MM.1S (cell line): ENCODE results near the gene OXLD1.

Experiments
- DNase-seq: peaks from one replicate; pipeline ENCODE4 v3.0.0-alpha.2; 2015
- H2AFZ ChIP-seq: fragments of 300-600 bp; sonication (generic); 2 replicates; pipeline ENCODE4 v1.6.0; 2016; ENCODE audit warnings: antibody characterized with exemption, low read length
- H3F3A ChIP-seq: fragments of 300-600 bp; sonication (generic); 2 replicates; pipeline ENCODE4 v1.6.1; 2016; ENCODE audit warnings: mild to moderate bottlenecking, antibody characterized with exemption, low read length, moderate library complexity, mixed read lengths; ENCODE audit not compliant: insufficient read depth
- H3K27ac ChIP-seq: fragments of 300-600 bp; sonication (generic); 2 replicates; pipeline ENCODE4 v1.5.1; 2016; ENCODE audit warnings: mild to moderate bottlenecking, low read length
- H3K27me3 ChIP-seq: fragments of 300-600 bp; sonication (generic); replicated peaks from 2 replicates; pipeline ENCODE4 v1.6.0; 2016; ENCODE audit warnings: low read length; ENCODE audit not compliant: insufficient read depth
- H3K36me3 ChIP-seq: fragments of 300-600 bp; sonication (generic); replicated peaks from 2 replicates; pipeline ENCODE4 v1.6.1; 2016; ENCODE audit warnings: mild to moderate bottlenecking, low read length, mixed read lengths; ENCODE audit not compliant: insufficient read depth
- H3K4me1 ChIP-seq: fragments of 300-600 bp; sonication (generic); 2 replicates; pipeline ENCODE4 v1.6.1; 2016; ENCODE audit warnings: low read length, mixed read lengths
- H3K4me2 ChIP-seq: fragments of 300-600 bp; sonication (generic); 2 replicates; pipeline ENCODE4 v1.6.0; 2016; ENCODE audit warnings: low read depth, low read length
- H3K4me3 ChIP-seq: fragments of 300-600 bp; sonication (generic); 2 replicates; pipeline ENCODE4 v1.5.1; 2016; ENCODE audit warnings: low read length, mixed read lengths
- H3K79me2 ChIP-seq: fragments of 300-600 bp; sonication (generic); 2 replicates; pipeline ENCODE4 v1.6.1; 2016; ENCODE audit warnings: mixed run types, low read length, mixed read lengths
- H3K9ac ChIP-seq: fragments of 300-600 bp; sonication (generic); 2 replicates; pipeline ENCODE4 v1.6.1; 2016; ENCODE audit warnings: low read length, mixed read lengths
- H3K9me2 ChIP-seq: fragments of 300-600 bp; sonication (generic); replicated peaks from 2 replicates; pipeline ENCODE4 v1.6.1; 2016; ENCODE audit warnings: mild to moderate bottlenecking, low read length, mixed read lengths; ENCODE audit not compliant: insufficient read depth
- H3K9me3 ChIP-seq: fragments of 300-600 bp; sonication (generic); replicated peaks from 2 replicates; pipeline ENCODE4 v1.6.1; 2016; ENCODE audit warnings: mild to moderate bottlenecking, low read length, mixed read lengths; ENCODE audit not compliant: insufficient read depth
- H4K20me1 ChIP-seq: fragments of 300-600 bp; sonication (generic); 2 replicates; pipeline ENCODE4 v1.6.1; 2016; ENCODE audit warnings: mild to moderate bottlenecking, low read length, moderate library complexity, mixed read lengths; ENCODE audit not compliant: insufficient read depth
- CTCF ChIP-seq: fragments of 300-600 bp; sonication (generic); IDR thresholded peaks from 2 replicates; pipeline ENCODE4 v1.5.1; 2016; ENCODE audit warnings: antibody characterized with exemption, low read length, mixed read lengths
- EZH2 ChIP-seq: fragments of 300-600 bp; sonication (generic); optimal IDR thresholded peaks from 2 replicates; pipeline ENCODE3; 2017; ENCODE audit warnings: low read depth, mild to moderate bottlenecking, antibody characterized with exemption, low read length, mixed read lengths
- EZH2phosphoT487 ChIP-seq: fragments of 300-600 bp; sonication (generic); IDR thresholded peaks from 2 replicates; pipeline ENCODE4 v1.6.1; 2018; ENCODE audit warnings: antibody characterized with exemption, low read length

The OXLD1 gene

DNA sequence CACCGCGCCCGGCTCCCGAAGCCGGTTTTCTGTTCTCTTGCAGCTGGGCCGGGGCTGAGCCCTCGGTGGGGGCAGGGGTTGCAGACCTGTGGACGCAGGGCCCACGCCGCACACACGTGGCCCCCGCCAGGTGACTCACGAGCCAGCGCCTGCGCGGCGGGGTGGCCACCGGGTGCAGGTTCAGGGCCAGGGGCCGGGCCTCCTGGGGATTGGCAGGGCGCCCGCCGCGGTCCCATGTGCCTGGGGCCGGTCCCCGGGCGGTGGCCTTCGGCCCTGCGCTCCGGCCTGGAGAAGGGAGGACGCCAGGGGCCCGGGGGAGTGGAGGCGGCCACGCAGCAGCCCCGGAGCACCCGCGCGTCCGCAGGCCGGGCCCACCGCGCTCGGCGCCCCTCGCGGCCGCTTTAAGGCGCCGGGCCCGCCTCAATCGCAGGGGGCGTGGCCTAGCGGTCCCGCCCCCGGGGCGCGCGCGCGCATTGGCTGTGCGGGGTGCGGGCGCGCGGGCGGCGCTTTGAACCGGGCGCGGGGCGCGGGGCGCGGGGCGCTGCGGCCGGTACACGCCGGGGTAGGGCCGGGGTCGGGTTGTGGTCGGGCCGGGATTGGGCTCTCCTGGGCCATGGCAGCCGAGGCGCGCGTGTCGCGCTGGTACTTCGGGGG, 45.5 kb upstream of the OXLD1 start, which contains the start of gene SLC25A10:
SLC25A10 (plus strand) TSS at position 471 of the 654 bp plus-strand sequence; CDS start at position 614, 143 bp downstream.
- Histone ChIP-seq H3K4me3 (peak within 1 kb of the TSS; percentile 97), H3K36me3 (peaks cover 5% of the 10 kb centered on the region; the same call in 1 of the 2 replicates), H3K27me3 (no peaks in the 10 kb centered on the region), H4K20me1 (no peaks in the 10 kb centered on the region), H3K4me1 (peaks cover 17% of the 10 kb centered on the region), H3K27ac (peak within 1 kb of the TSS; percentile 58), H3K4me2 (peak within 1 kb of the TSS; percentile 92), H3K9ac (peak within 1 kb of the TSS; percentile 83), H3K9me2 (no peaks in the 10 kb centered on the region), H3F3A (peaks cover 24% of the 10 kb centered on the region), H2AFZ (0 out of 2 replicates have a peak within 1 kb of the TSS, but pooled peaks have one; percentile 35), H3K79me2 (peaks cover 43% of the 10 kb centered on the region), H3K9me3 (no peaks in the 10 kb centered on the region)
- TF ChIP-seq CTCF (no peak), EZH2 (no peak), EZH2phosphoT487 (no peak)
- peak; percentile 94 for DNase-seq

GRCh38 chr17:81710514-81711308, 44.3 kb upstream of the OXLD1 start:
- H3K4me2 ChIP-seq: peak overlapping the region; percentile 89
- TF ChIP-seq CTCF: no peak
- no peak for TF ChIP-seq EZH2phosphoT487
- no peak for TF ChIP-seq EZH2
- H3K79me2 ChIP-seq: peaks cover 53% of the 10 kb centered on the region
- no peak for DNase-seq
- H3K9me2 ChIP-seq: no peaks in the 10 kb centered on the region
- no peaks in the 10 kb centered on the region for H3K9me3 ChIP-seq
- peak overlapping the region; percentile 53; the same call in 1 of the 2 replicates for H3K9ac ChIP-seq
- no peaks in the 10 kb centered on the region for H3K27me3 ChIP-seq
- H3K4me3 ChIP-seq: peak overlapping the region; percentile 49
- H3F3A ChIP-seq: peaks cover 24% of the 10 kb centered on the region
- peaks cover 14% of the 10 kb centered on the region for H3K36me3 ChIP-seq
- peaks cover 17% of the 10 kb centered on the region for H3K4me1 ChIP-seq
- H3K27ac ChIP-seq: peak overlapping the region; percentile 58; the same call in 1 of the 2 replicates
- H4K20me1 ChIP-seq: no peaks in the 10 kb centered on the region
- no peak overlapping the region for H2AFZ ChIP-seq

- H3K9ac ChIP-seq: no peak overlapping the region
- no peaks in the 10 kb centered on the region for H4K20me1 ChIP-seq
- no peak overlapping the region for H2AFZ ChIP-seq
- no peaks in the 10 kb centered on the region for H3K27me3 ChIP-seq
- H3K4me1 ChIP-seq: peaks cover 22% of the 10 kb centered on the region
- no peak overlapping the region for H3K4me3 ChIP-seq
- no peaks in the 10 kb centered on the region for H3K9me2 ChIP-seq
- peaks cover 24% of the 10 kb centered on the region for H3F3A ChIP-seq
- peaks cover 55% of the 10 kb centered on the region for H3K79me2 ChIP-seq
- TF ChIP-seq CTCF: no peak
- DNase-seq: no peak
- no peak overlapping the region for H3K4me2 ChIP-seq
- H3K27ac ChIP-seq: no peak overlapping the region
- H3K36me3 ChIP-seq: peaks cover 18% of the 10 kb centered on the region
- H3K9me3 ChIP-seq: no peaks in the 10 kb centered on the region
These were observed 42.4 kb upstream of the OXLD1 start for GRCh38 chr17:81708739-81709185.
